ENCODE results near the gene SMOC2.

GRCh38 chr6:168700880-168701279, 259.9 kb downstream of the SMOC2 start:
- TF ChIP-seq CEBPB (IDR thresholded peaks at IDR 0.05) = no peak
- TF ChIP-seq CTCF (IDR thresholded peaks at IDR 0.05) = no peak
- no peak for TF ChIP-seq EP300 (IDR thresholded peaks at IDR 0.05)
- no peak for TF ChIP-seq HMGXB4 (CRISPR knock-in tag; IDR thresholded peaks at IDR 0.05; ENCODE audit: borderline replicate concordance)

Data from A549 (cell line).